ENCODE data around the gene CAMTA2. TPM values are rescaled to one million over a fixed set of nuclear protein-coding genes. Genes with fewer than 3 reads are reported as not detected.

CAMTA2 gene
- total and polyA plus RNA-seq, 9 of the 15 experiments (the other 6 are each of a cell fraction or from before 2014, with no cell fraction given), result 0.24 to 25.1 (median 6.3) TPM

GRCh38 chr17:5031365-5032082 lies 44.0 kb upstream of the CAMTA2 start (continued):
- TF ChIP-seq CTCF (IDR thresholded peaks at IDR 0.05 in 2 of 3, conservative IDR thresholded peaks at IDR 0.05 in 1 of 3; ENCODE audit: insufficient read depth in 2 of 3, low read depth in 1 of 3, low read length in 3 of 3), result peak; percentile 57 to 67 (median 67)
- TF ChIP-seq, protein P1, sequence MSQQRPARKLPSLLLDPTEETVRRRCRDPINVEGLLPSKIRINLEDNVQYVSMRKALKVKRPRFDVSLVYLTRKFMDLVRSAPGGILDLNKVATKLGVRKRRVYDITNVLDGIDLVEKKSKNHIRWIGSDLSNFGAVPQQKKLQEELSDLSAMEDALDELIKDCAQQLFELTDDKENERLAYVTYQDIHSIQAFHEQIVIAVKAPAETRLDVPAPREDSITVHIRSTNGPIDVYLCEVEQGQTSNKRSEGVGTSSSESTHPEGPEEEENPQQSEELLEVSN (IDR thresholded peaks at IDR 0.05; ENCODE audit: borderline replicate concordance in 1 of 2, extremely low read depth in 1 of 2, insufficient read depth in 1 of 2, insufficient read length in 1 of 2, low read depth in 1 of 2, low read length in 1 of 2, poor library complexity in 1 of 2, severe bottlenecking in 1 of 2), result peak; percentile 53 to 80
- no peak for TF ChIP-seq E2F4 (CRISPR knock-in tag; IDR thresholded peaks at IDR 0.05; ENCODE audit: low read depth)
- TF ChIP-seq MGA (IDR thresholded peaks at IDR 0.05), result peak; percentile 81
- no peak for TF ChIP-seq CREBBP (IDR thresholded peaks at IDR 0.05; ENCODE audit: low read depth, low read length)
- TF ChIP-seq PCBP2 (IDR thresholded peaks at IDR 0.05; ENCODE audit: low read depth, low read length, poor library complexity, severe bottlenecking), result no peak
- TF ChIP-seq SREBF1 (IDR thresholded peaks at IDR 0.05; ENCODE audit: borderline replicate concordance, low read depth, low read length), result no peak
